ENCODE data around the gene SLC17A5.

DNA sequence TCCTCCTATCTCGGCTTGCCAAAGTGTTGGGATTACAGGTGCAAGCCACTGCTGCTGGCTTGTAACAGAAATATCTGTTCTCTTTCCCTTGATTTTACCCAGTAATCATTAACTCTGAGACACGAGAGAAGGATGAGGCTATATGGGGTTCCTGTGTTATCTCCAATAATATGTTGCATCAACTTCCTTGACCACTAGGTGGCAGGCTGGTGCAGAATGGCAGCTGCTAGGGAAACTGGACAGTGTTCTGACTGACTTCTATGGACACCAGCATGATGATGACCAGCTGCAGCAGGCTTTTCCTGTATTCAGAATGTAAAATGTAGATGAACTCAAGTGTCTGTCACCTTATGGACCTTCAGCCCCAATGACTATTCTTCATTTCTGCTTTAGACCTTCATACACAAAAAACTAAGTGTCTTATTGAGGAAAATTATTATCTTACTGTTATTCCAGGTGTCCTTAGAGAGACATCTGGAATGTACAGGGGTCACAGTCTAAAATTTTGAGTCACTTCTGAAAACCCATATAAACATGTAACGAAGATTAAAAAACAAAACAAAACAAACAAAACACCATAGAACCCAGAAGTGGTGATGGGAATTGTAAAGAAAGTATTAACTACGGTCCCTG lies 21.8 kb upstream of the SLC17A5 start:
- TF ChIP-seq, protein P1, sequence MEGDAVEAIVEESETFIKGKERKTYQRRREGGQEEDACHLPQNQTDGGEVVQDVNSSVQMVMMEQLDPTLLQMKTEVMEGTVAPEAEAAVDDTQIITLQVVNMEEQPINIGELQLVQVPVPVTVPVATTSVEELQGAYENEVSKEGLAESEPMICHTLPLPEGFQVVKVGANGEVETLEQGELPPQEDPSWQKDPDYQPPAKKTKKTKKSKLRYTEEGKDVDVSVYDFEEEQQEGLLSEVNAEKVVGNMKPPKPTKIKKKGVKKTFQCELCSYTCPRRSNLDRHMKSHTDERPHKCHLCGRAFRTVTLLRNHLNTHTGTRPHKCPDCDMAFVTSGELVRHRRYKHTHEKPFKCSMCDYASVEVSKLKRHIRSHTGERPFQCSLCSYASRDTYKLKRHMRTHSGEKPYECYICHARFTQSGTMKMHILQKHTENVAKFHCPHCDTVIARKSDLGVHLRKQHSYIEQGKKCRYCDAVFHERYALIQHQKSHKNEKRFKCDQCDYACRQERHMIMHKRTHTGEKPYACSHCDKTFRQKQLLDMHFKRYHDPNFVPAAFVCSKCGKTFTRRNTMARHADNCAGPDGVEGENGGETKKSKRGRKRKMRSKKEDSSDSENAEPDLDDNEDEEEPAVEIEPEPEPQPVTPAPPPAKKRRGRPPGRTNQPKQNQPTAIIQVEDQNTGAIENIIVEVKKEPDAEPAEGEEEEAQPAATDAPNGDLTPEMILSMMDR (conservative IDR thresholded peaks at IDR 0.05) = peak; percentile 96
- TF ChIP-seq EZH2 (IDR thresholded peaks at IDR 0.05; ENCODE audit: low read depth) = no peak
